ENCODE data around the gene FBXL7. TPM values are rescaled to one million over a fixed set of nuclear protein-coding genes. Genes with fewer than 3 reads are reported as not detected.

Gene FBXL7
- total RNA-seq, 1 experiment from 2014 or later, result 3.9 TPM

DNA sequence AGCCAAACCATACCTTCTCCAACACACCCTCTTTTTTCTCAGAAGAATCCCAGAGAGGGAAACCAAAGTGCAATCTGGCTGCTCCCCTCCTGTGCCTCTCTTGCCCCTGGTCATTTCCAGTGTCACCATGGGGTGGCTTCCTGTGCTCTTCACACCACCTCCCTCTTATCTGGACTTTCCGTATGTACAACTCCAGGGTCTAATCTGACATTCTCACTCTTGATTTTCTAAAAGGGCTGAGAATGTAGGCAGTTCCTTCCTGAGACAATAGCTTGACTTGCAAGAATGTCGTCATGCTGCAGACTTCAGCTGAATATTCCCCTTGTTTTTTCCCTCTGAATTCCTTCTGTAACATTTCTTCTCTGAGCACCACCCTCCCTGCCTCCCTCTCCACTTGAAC, 110.2 kb downstream of the FBXL7 start:
- no peak for DNase-seq (ENCODE audit: extremely low read depth, low read depth)

DNA sequence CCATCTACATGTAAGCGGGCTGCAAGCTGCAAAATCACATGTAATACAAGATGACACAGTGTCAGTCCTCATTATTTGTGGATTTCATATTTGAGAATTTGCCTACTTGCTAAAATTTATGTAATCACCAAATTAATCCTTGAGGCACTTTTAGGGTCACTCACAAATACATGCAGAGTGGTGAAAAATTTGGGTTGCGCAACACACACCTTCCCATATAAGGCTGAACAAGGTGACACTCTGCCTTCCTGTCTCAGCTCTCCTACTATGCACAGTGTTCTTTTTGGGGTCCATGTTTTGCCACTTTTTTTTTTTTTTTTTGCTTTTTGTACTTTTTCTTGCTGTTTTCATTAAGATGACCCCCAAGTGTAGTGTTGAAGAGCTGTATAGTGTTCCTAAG, 111.0 kb downstream of the FBXL7 start:
- no peak for DNase-seq (ENCODE audit: extremely low read depth, low read depth)

DNA sequence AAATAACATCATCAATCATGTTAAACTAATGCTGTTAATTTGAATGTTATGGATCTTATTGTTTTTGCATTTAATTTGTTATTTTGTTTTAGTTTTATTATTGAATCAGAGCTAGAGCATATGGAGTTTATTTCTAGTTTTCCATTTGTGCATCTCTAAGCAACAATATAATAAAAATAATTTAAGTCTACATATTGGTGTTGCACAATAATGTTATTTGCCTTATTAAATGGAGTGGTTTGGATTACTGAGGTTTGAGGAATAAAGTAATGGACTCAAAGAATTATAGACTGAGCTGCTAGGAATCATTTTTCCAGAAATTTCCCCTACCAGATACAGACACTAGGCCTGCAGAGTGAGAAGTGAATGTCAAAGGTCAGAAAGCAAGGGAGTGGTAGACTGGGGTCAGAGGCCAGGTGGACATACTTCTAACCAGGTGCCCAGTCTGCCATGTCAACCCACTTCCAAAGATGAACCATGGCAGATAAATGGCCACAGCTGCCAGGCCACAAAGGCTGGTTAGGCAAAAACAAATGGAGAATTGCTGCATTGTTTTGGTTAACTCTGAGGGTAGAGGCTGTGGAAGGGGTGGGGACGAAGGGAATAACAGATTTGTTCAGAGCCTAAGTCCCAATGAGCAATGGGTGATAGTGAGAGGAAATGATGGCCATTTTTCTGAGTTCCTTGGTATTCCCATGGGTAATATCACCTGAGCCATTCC, 113.1 kb downstream of the FBXL7 start:
- no peak for DNase-seq (ENCODE audit: extremely low read depth, low read depth)

- DNase-seq (ENCODE audit: extremely low read depth, low read depth), result no peak
Observed at GRCh38 chr5:15614679-15615078, 114.7 kb downstream of the FBXL7 start.

DNA sequence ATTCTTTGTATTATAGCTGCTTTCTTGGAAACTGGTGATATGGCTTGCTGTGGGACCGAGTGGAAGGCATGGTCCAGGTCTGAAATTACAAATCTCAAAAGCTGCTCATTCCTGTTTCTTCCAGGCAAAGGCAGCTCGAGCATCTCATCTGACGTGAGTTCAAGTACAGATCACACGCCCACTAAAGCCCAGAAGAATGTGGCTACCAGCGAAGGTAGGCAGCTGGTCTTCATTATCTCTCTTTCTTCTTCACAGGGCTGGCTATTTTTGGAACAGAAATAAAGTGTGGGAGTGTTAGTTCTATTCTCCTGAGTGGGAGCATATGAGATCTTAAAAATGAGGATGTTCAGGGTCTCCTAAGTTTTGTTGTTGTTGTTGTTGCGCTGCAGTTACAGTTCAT, 115.9 kb downstream of the FBXL7 start:
- no peak for DNase-seq (ENCODE audit: extremely low read depth, low read depth)

- no peak for DNase-seq (ENCODE audit: extremely low read depth, low read depth)
Observed at GRCh38 chr5:15618938-15619337, 119.0 kb downstream of the FBXL7 start.

DNA sequence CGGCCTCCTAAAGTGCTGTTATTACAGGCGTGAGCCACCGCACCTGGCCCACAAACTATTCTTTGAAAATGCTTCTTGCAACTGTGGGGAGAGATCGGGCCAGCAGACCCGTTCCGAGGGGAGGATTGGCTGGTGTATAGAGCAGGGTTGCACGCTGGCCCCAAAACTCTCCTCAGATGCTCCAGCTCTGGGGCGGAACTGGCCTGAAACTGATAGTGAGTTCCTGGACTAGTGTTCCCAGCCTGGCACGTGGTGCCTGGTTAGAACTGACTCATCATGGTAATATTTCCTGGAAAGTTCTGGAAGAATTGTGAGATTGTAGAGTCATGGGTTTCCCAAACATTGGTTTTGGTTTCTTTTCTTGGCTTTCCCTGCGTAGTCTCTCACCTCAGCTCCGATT, 120.5 kb downstream of the FBXL7 start:
- no peak for DNase-seq (ENCODE audit: extremely low read depth, low read depth)

DNA sequence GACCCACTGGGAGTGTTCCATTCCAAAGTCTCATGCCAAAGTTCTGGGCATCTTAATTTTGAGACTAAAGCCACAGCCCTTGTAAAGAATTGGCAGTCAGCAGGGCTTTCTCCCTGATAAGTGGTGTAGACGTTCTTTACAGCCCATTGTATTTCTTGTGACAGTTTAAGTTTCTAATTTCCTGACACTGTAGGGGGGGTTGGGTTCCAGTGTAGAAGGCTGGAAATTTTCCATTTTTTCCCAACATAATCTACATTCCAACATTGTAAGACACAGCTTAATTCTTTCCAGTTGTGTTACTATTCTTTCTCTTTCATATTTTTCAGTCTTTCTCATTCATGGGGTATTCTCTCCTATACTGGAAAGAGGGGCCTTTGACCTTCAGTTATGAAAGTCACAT, 121.1 kb downstream of the FBXL7 start:
- no peak for DNase-seq (ENCODE audit: extremely low read depth, low read depth)

GRCh38 chr5:15623794-15624193, 123.8 kb downstream of the FBXL7 start:
- DNase-seq (ENCODE audit: extremely low read depth, low read depth), result no peak

- DNase-seq (ENCODE audit: extremely low read depth, low read depth), result no peak
Observed at GRCh38 chr5:15627109-15627508, 127.1 kb downstream of the FBXL7 start.

DNA sequence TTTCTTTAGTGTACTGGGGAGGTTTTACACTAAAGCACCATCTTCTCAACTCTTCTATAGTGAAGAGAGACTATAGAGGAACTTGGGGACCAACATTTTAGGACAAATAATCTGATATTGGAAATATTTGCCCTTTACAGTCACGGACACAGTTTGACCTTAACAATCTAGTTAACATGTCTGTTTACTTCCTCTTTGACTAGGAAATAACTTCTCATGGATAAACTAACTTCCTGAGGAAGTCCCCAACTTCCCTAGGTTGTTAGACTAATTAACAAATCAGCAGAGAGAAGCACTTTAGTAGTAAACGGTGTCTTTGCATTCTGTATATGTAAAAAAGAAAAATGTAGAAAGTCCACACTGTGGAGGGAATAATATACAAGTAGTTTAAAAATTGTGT, 127.7 kb downstream of the FBXL7 start:
- DNase-seq (ENCODE audit: extremely low read depth, low read depth), result no peak

DNA sequence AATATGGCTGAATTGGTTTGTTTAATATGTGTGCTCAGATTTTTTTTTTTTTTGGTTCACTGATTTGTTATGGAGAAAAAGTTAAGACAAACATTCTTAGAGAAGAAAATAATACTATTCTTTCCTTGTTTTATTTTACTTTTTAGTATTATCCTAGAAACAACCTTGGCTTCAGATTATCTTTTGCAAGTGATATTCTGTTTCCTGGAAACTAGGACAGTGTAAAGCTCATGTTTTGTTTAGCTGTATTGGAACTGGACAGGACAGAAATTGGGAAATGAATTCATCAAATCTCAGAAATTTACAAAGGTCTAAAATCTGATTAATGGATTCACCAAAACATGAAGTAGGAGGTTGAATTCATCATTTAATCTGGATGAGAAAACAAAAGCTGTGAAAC, 130.5 kb downstream of the FBXL7 start:
- no peak for DNase-seq (ENCODE audit: extremely low read depth, low read depth)

GRCh38 chr5:15634591-15635288, 134.8 kb downstream of the FBXL7 start:
- no peak for DNase-seq (ENCODE audit: extremely low read depth, low read depth)

GRCh38 chr5:15635289-15635616, 135.3 kb downstream of the FBXL7 start:
- no peak for DNase-seq (ENCODE audit: extremely low read depth, low read depth)

- DNase-seq (ENCODE audit: extremely low read depth, low read depth), result no peak
Observed at GRCh38 chr5:15637345-15637744, 137.4 kb downstream of the FBXL7 start.

DNA sequence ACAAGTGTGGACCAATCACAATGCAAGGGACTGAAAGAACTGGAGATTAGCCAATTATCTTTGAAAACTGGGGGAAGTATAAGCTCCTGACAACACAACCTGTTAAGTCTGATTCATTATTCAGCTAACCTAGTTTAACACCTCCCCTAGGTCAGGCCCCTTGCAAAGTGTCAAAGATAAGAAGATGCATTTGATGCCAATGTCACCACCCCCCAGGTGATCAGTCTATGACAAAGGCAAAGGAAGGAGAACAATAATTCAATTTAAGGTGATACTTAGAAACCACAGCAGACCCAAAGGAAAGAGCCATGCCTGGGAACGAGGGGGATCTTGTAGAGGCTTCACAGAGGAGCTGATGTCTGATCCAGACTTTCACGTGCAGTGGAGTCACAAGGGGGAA, 137.9 kb downstream of the FBXL7 start:
- no peak for DNase-seq (ENCODE audit: extremely low read depth, low read depth)

- no peak for DNase-seq (ENCODE audit: extremely low read depth, low read depth)
Observed at GRCh38 chr5:15638296-15638695, 138.3 kb downstream of the FBXL7 start.

- no peak for DNase-seq (ENCODE audit: extremely low read depth, low read depth)
Observed at GRCh38 chr5:15639288-15639687, 139.3 kb downstream of the FBXL7 start.

GRCh38 chr5:15640116-15640515, 140.1 kb downstream of the FBXL7 start:
- DNase-seq (ENCODE audit: extremely low read depth, low read depth), result no peak

DNA sequence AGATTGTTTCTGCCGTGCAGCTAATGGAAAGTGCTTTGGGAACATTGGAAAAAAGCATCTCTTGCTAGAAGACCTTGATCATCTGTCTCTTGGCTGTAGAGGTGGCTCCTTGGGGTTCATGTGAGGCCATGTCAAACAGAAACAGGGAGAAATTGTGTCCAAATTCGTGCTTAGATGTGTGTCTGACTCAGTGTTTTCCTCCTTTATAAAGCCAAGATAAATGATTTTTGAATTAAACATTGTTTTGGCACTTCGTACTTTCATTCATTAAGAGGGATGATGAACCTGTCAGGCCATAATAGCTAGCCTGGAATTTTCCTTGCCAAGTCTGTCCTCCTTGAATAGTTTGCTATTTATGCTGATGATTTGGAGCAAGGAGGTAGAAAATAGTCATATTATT, 143.8 kb downstream of the FBXL7 start:
- no peak for DNase-seq (ENCODE audit: extremely low read depth, low read depth)

- DNase-seq (ENCODE audit: extremely low read depth, low read depth), result no peak
Observed at GRCh38 chr5:15645381-15646160, 145.6 kb downstream of the FBXL7 start.

GRCh38 chr5:15646371-15646770, 146.4 kb downstream of the FBXL7 start:
- no peak for DNase-seq (ENCODE audit: extremely low read depth, low read depth)

All from NCI-H460 (cell line).